ENCODE data around the gene SPOP.
"Not testable (repeated sequence)": the region's sequence is repeated elsewhere in the genome, so short reads cannot be mapped to it uniquely, and the experiment has no call there.

Gene SPOP

GRCh38 chr17:49571764-49572163 lies 106.1 kb downstream of the SPOP start:
- no peak for DNase-seq (ENCODE audit: low read depth)
- TF ChIP-seq CTCF (conservative IDR thresholded peaks at IDR 0.05; ENCODE audit: low read depth, low read length): no peak

GRCh38 chr17:49571283-49571682 lies 106.6 kb downstream of the SPOP start:
- no peak for TF ChIP-seq CTCF (conservative IDR thresholded peaks at IDR 0.05; ENCODE audit: low read depth, low read length)
- H3K4me3 ChIP-seq (ENCODE audit: low read depth, low read length): no peak overlapping the region
- DNase-seq (ENCODE audit: low read depth): no peak

More at GRCh38 chr17:49571764-49572163, 106.1 kb downstream of the SPOP start:
- no peak overlapping the region for H3K4me3 ChIP-seq (ENCODE audit: low read depth, low read length)

- no peak for DNase-seq (ENCODE audit: low read depth)
- TF ChIP-seq CTCF (conservative IDR thresholded peaks at IDR 0.05; ENCODE audit: low read depth, low read length): no peak
- H3K4me3 ChIP-seq (ENCODE audit: low read depth, low read length): no peak overlapping the region
Observed at GRCh38 chr17:49570540-49571242, 107.2 kb downstream of the SPOP start.

- not testable (repeated sequence) for DNase-seq (ENCODE audit: low read depth); H3K4me3 ChIP-seq (ENCODE audit: low read depth, low read length)
Observed at GRCh38 chr17:49568695-49569047, 109.2 kb downstream of the SPOP start.

- H3K4me3 ChIP-seq (ENCODE audit: low read depth, low read length): peak overlapping the region; percentile 50
- DNase-seq (ENCODE audit: low read depth): peak; percentile 80
- TF ChIP-seq CTCF (conservative IDR thresholded peaks at IDR 0.05; ENCODE audit: low read depth, low read length): peak; percentile 93
Observed at GRCh38 chr17:49567871-49568694, 109.8 kb downstream of the SPOP start.

GRCh38 chr17:49567104-49567521 lies 110.8 kb downstream of the SPOP start:
- DNase-seq (ENCODE audit: low read depth): no peak

More at GRCh38 chr17:49567104-49567521, 110.8 kb downstream of the SPOP start:
- TF ChIP-seq CTCF (conservative IDR thresholded peaks at IDR 0.05; ENCODE audit: low read depth, low read length): no peak
- no peak overlapping the region for H3K4me3 ChIP-seq (ENCODE audit: low read depth, low read length)

Measured in choroid plexus epithelial cell (primary cell).